Measurements from ENCODE around the gene PLXNB3.
A peak's percentile ranks its signal among the peaks of the same experiment; 100 is the strongest.
"Not testable (repeated sequence)": the region's sequence is repeated elsewhere in the genome, so short reads cannot be mapped to it uniquely, and the experiment has no call there.

The PLXNB3 gene

GRCh38 chrX:153794897-153795816 lies 31.1 kb downstream of the PLXNB3 start:
- no peak for DNase-seq

- DNase-seq: no peak
Observed at GRCh38 chrX:153797415-153798015, 33.5 kb downstream of the PLXNB3 start.

GRCh38 chrX:153799326-153799725 lies 35.3 kb downstream of the PLXNB3 start:
- no peak for DNase-seq

GRCh38 chrX:153800177-153800722 lies 36.2 kb downstream of the PLXNB3 start:
- no peak for DNase-seq

GRCh38 chrX:153800746-153801145 lies 36.7 kb downstream of the PLXNB3 start:
- no peak for DNase-seq

- no peak for DNase-seq
Observed at GRCh38 chrX:153801669-153802068, 37.6 kb downstream of the PLXNB3 start.

- no peak for DNase-seq
Observed at GRCh38 chrX:153802513-153803045, 38.5 kb downstream of the PLXNB3 start.

GRCh38 chrX:153803211-153804099 lies 39.4 kb downstream of the PLXNB3 start:
- DNase-seq: no peak

- no peak for DNase-seq
Observed at GRCh38 chrX:153804100-153804595, 40.1 kb downstream of the PLXNB3 start.

- no peak for DNase-seq
Observed at GRCh38 chrX:153804621-153805020, 40.6 kb downstream of the PLXNB3 start.

GRCh38 chrX:153805436-153805835 lies 41.4 kb downstream of the PLXNB3 start:
- DNase-seq: no peak

- DNase-seq: no peak
Observed at GRCh38 chrX:153806999-153807575, 43.0 kb downstream of the PLXNB3 start.

GRCh38 chrX:153807976-153808375 lies 43.9 kb downstream of the PLXNB3 start:
- no peak for DNase-seq

- DNase-seq: no peak
Observed at GRCh38 chrX:153812220-153812619, 48.2 kb downstream of the PLXNB3 start.

GRCh38 chrX:153813161-153813560 lies 49.1 kb downstream of the PLXNB3 start:
- no peak for DNase-seq

- DNase-seq: no peak
Observed at GRCh38 chrX:153814591-153815315, 50.7 kb downstream of the PLXNB3 start.

GRCh38 chrX:153816831-153817690 lies 53.0 kb downstream of the PLXNB3 start:
- no peak for DNase-seq

- not testable (repeated sequence) for DNase-seq
Observed at GRCh38 chrX:153818064-153818463, 54.0 kb downstream of the PLXNB3 start.

- DNase-seq: peak; percentile 37
Observed at GRCh38 chrX:153818571-153819383, 54.7 kb downstream of the PLXNB3 start.

Data from NCI-H2171 (cell line).